Stimulated activated CD4-positive, alpha-beta T cell treated with anti-CD3 and anti-CD28 coated beads, Interleukin-4, amount 100 ng/mL, for 1 hour (primary cell): Measurements from ENCODE around the gene DNAI1.
"Not testable (repeated sequence)": the region's sequence is repeated elsewhere in the genome, so short reads cannot be mapped to it uniquely, and the experiment has no call there.

Experiments used
- DNase-seq: peaks from one replicate; pipeline ENCODE4 v3.0.0-alpha.2; 2020

DNAI1 gene

DNA sequence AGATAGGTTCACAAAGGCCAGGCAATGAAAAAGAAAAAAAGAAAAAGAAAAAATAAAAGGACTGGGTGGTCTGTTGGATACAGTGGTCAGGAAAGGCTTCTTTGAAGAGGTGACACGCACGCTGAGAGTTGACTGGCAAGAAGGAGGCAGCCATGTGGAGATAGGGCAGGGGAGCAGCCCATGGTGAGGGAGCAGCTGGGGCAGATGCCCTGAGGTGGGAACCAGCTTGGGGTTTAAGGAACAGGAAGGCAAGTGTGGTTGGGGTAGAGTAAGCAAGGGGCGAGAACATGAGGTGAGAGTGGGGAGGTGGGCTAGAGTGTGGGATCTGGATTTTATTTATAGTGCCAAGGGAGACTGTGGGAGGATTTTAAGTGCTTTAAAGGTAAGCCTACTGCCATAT is 57.4 kb downstream of the DNAI1 start:
- DNase-seq = no peak

DNA sequence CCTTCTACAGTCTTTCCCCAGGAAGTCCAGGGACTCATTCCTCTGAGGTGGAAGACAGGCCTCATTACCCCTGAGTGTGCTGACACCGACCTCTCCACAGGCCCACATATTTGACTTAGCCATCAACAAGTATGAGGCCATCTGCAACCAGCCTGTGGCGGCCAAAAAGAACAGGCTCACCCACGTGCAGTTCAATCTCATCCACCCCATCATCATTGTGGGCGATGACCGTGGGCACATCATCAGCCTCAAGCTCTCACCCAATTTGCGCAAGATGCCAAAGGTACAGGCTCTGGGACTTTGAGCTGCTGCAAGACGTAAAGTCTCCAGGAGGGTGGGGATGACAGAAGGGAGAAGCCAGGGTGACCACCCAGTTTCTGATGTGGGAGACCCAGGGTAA is 58.6 kb downstream of the DNAI1 start:
- DNase-seq = no peak

- no peak for DNase-seq
Observed at GRCh38 chr9:34518110-34518616, 59.6 kb downstream of the DNAI1 start.

GRCh38 chr9:34518896-34519295 is 60.3 kb downstream of the DNAI1 start:
- no peak for DNase-seq

GRCh38 chr9:34519321-34520020 is 60.9 kb downstream of the DNAI1 start:
- no peak for DNase-seq

GRCh38 chr9:34520096-34520495 is 61.5 kb downstream of the DNAI1 start:
- DNase-seq = no peak

GRCh38 chr9:34520505-34521385 is 62.1 kb downstream of the DNAI1 start:
- no peak for DNase-seq

- DNase-seq = no peak
Observed at GRCh38 chr9:34521406-34522045, 62.9 kb downstream of the DNAI1 start.

DNA sequence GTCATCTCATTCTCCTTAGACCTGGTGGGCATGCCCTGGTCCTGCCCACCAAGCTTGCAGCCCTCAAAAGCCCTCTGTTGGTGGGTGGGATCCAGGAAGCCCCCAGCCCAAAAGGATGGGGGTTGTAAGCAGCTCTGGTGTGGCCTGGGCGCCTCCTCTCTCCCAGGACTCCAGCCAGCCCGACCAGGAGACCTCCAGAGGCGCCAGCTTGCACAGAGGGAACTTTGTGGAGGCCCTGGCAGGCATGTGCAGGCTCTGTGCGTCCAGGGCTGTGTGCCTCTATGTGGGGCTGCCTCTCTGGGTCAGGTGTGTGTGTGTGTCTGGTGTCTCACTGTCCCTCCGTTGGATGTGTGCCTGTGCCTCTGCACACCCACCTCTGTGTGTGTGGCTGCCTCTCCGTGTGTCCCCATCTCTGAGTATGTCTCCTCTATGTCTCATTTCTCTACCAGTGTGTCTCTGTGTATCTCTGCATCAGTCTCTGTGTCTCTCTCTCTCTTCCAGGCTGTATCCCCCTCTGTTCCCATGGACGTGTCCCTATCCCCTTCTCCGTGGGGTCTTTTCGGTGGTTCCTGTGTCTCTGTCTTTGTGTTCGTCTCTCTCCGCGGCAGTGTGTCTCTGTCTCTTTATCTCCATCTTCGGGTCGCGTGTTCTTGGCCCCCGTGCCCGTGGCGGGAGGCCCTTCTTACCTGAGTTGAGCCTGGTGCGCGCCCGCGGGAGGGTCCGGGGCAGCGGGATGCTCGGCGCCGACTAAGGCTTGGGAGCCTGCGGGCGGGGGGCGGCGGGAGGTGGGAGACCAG is 63.7 kb downstream of the DNAI1 start:
- DNase-seq = no peak

DNA sequence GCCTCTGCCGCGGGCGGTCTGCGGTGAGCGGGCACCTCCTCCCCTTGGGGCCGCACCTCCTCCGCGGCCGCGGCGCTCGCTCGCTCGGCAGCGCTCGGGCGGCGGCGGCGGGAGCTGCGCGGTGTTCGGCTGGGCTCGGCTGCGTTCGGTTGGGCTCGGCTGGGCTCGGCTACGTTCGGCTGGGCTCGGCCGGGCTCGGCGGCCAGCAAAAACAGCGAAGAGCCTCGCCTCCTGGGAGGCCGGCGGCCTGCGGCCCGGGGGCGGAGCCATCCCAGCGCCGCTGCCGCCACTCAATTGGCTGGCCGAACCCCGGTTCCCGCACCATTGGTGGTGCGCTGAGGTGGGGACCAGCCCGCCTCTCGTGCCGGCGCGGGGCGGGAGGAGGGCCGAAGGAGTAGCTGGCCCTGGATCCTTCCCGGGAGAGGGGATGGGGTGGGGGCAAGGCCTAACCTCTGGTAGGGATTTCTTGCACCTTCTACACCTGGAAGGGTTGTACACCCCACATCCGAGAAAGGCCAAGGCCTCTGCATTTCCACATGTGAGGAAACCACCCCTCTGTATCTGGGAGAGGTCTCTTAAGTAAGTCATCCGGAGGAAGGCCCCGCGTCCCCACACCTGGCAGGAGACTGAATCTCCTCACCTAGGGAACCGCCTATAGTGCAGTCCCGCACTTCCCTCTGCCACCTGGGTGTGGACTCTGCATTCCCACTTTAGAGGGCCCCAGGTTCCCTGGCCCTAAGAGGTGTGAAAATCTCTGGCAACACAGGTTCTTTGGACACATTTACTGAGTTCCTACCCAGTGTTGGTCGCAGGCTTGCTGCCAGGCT is 64.6 kb downstream of the DNAI1 start, which contains the start of gene ENHO:
Gene ENHO, minus strand, starts transcription at position 20 of the 827 bp plus-strand sequence. CDS start 1,295 bp downstream, outside the sequence.
- DNase-seq = peak; percentile 88

DNA sequence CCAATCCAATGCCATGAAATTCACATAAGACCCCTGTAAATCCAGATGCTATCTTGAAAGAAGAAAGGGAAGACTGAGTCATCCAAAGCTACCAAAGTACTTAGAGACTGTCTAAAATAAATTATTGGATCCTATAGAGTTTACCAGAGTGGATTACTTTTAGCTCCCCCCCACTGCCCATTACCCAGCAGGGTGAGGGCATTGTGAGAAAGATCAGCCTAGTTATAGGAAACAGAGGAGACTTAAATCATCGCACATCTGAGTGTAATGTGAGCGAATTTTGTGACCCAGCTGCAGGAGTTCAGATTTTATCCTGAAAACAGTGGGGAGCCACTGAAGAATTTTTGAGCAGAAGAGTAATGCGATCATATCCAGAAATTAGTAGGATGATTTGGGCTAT is 65.7 kb downstream of the DNAI1 start:
- DNase-seq = no peak

DNA sequence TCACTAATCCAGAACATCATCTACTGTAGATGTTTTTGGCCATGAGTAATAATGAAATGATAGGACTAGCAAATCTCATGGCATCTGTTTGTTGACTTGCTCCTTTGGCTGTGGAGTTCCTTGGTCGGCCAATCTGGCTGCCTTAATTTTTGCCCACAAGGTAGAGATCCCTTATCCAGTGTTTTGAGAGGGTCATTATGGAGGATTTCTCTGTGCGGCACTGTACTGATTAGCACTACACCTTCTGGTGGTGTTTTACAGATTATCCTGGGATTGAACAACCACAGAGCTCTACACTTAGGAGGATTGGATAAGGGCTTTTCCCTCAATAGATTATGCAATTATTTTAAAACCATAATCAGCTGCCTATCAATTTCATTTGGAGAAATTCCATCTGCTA is 67.4 kb downstream of the DNAI1 start:
- no peak for DNase-seq

- DNase-seq = not testable (repeated sequence)
Observed at GRCh38 chr9:34532041-34532440, 73.4 kb downstream of the DNAI1 start.

DNA sequence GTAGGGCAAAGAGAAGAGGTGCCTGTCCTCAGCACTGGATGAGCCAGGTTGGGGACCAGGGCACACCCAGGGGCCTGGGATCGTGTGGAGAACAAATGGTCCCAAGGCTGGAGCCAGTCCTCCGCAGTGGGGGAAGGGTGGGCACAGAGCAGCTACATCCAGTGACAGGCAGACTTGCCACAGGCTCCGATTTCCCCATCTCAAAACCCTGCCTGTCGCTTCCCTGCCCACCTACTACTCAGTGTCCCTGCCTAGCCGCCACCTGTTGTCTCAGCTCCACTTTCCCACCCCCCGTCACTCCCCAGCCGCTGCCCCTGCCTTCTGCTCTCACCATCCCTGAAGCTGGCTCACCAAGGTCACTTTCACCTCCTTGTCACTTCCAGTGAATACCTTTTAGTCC is 78.1 kb downstream of the DNAI1 start:
- DNase-seq = no peak

GRCh38 chr9:34540827-34541226 is 82.2 kb downstream of the DNAI1 start:
- DNase-seq = no peak

DNA sequence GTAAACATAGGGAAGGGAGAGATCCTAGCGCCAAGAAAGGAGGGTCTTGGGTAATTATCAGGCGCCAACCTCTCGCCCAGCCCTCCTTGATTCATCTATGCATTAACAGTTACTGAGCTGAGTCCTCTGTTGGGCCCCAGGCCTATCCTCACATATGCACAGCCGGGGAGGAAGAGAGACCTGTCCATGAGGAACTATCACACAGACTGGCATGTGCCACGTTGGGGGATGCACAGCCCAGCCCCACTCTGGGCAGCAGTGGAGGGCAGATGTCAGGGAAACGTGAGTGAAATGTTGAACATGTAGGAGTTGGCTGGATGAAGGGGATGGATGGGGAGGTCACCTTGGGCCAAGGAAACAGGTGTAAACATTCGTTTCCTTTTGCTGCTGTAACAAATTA is 82.9 kb downstream of the DNAI1 start:
- DNase-seq = no peak

- DNase-seq = no peak
Observed at GRCh38 chr9:34544035-34544434, 85.4 kb downstream of the DNAI1 start.

DNA sequence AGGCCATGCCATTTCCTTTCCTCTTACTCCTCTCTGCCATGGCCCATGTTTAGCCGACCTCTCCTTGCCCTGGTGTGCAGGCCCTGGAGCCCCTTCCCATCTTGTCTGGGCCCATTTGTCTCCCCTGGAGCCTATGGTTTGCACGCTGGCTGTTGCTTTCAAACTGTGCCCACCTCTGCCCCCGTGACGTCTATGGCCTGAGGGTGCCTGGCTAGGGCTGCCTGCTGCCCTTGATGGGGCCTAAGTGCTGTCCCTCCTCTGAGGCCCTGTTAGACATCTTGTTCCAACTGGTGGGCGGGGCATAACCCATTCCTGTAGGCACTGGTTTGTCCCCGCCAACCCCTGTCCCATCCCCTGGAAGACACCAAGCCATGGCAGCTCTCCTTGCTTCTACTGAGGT is 86.9 kb downstream of the DNAI1 start:
- DNase-seq = no peak

GRCh38 chr9:34546102-34546833 is 87.7 kb downstream of the DNAI1 start:
- no peak for DNase-seq

- DNase-seq = peak; percentile 59
Observed at GRCh38 chr9:34546834-34547827, 88.5 kb downstream of the DNAI1 start.
